ENCODE results near the gene HSPA9. TPM values are rescaled to one million over a fixed set of nuclear protein-coding genes. Genes with fewer than 3 reads are reported as not detected.

The HSPA9 gene
- total and polyA plus RNA-seq, 2 of the 13 experiments (the other 11 are each of a cell fraction or from before 2014, with no cell fraction given): 165 to 478 TPM

DNA sequence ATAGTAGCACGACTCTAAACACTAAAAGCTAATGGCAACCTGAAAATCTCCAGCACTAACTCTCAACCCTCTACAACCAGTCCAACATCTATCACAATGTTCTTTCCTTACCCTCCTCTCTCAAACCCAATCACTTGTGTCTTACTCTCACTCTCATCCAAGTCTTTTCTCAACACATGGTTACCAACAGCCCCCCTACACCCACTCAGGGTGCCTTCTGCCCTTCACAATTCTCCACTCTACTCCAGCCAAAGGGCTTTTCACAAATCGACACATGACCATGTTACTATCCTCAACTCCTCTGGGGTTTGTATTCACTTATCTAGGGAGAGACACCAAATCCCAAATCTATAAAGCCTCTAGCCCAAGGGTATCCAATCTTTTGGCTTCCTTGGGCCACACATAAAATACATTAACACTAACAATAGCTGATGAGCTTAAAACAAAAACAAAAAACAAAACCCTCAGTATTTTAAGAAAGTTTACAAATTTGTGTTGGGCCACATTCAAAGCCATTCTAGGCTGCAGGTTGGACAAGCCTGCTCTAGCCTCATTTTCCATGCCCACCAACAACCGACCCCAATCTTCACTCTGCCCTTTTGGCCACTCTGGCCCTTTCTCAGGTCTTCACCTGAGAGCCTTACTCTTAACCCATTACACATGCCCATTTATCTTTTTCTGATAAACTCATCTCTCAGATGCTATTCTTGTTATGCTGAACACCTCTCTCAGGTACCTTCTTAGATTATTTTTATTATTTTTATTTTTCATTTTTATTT lies 11.7 kb downstream of the HSPA9 start:
- Histone ChIP-seq H3K36me3 (replicated peaks in 1 of 2; ENCODE audit: control insufficient read depth in 1 of 2, insufficient read depth in 2 of 2, low read length in 2 of 2) (peaks cover 33 to 92% of the 10 kb centered on the region in 2 experiments), H3K27me3 (ENCODE audit: control insufficient read depth in 1 of 2, insufficient read depth in 2 of 2, low read length in 2 of 2) (no peaks in the 10 kb centered on the region), H3K4me3 (replicated peaks in 1 of 3; ENCODE audit: insufficient read depth in 1 of 3, low read depth in 2 of 3, low read length in 3 of 3) (no peak overlapping the region), H4K20me1 (ENCODE audit: insufficient read depth, low read length) (peaks cover 23% of the 10 kb centered on the region; the same call in 1 of the 2 replicates), H2AFZ (ENCODE audit: low read length) (no peak overlapping the region), H3K4me1 (ENCODE audit: insufficient read depth, low read length) (peaks cover 27% of the 10 kb centered on the region), H3K79me2 (ENCODE audit: insufficient read depth, low read length) (peaks cover 56% of the 10 kb centered on the region), H3K4me2 (ENCODE audit: low read depth, low read length) (no peak overlapping the region), H3K27ac (ENCODE audit: extremely low read length, insufficient read depth, low read length) (no peak overlapping the region), H3K9ac (ENCODE audit: insufficient read depth, low read depth, low read length) (no peak overlapping the region), H3K9me3 (ENCODE audit: low read length) (no peaks in the 10 kb centered on the region)
- TF ChIP-seq RBFOX2 (IDR thresholded peaks at IDR 0.05; ENCODE audit: low read depth, low read length) (peak; percentile 38; the same call in 1 of the 2 replicates), RBM22 (optimal IDR thresholded peaks at IDR 0.05; ENCODE audit: low read length) (peak; percentile 23), AHR (CRISPR knock-in tag; IDR thresholded peaks at IDR 0.05) (no peak), POLR2AphosphoS2 (IDR thresholded peaks at IDR 0.05; ENCODE audit: low read depth, low read length) (peak; percentile 27; the same call in 1 of the 2 replicates)
- TF ChIP-seq, protein P1, sequence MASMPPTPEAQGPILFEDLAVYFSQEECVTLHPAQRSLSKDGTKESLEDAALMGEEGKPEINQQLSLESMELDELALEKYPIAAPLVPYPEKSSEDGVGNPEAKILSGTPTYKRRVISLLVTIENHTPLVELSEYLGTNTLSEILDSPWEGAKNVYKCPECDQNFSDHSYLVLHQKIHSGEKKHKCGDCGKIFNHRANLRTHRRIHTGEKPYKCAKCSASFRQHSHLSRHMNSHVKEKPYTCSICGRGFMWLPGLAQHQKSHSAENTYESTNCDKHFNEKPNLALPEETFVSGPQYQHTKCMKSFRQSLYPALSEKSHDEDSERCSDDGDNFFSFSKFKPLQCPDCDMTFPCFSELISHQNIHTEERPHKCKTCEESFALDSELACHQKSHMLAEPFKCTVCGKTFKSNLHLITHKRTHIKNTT (CRISPR knock-in tag; IDR thresholded peaks at IDR 0.05): no peak
- TF ChIP-seq, protein P2, sequence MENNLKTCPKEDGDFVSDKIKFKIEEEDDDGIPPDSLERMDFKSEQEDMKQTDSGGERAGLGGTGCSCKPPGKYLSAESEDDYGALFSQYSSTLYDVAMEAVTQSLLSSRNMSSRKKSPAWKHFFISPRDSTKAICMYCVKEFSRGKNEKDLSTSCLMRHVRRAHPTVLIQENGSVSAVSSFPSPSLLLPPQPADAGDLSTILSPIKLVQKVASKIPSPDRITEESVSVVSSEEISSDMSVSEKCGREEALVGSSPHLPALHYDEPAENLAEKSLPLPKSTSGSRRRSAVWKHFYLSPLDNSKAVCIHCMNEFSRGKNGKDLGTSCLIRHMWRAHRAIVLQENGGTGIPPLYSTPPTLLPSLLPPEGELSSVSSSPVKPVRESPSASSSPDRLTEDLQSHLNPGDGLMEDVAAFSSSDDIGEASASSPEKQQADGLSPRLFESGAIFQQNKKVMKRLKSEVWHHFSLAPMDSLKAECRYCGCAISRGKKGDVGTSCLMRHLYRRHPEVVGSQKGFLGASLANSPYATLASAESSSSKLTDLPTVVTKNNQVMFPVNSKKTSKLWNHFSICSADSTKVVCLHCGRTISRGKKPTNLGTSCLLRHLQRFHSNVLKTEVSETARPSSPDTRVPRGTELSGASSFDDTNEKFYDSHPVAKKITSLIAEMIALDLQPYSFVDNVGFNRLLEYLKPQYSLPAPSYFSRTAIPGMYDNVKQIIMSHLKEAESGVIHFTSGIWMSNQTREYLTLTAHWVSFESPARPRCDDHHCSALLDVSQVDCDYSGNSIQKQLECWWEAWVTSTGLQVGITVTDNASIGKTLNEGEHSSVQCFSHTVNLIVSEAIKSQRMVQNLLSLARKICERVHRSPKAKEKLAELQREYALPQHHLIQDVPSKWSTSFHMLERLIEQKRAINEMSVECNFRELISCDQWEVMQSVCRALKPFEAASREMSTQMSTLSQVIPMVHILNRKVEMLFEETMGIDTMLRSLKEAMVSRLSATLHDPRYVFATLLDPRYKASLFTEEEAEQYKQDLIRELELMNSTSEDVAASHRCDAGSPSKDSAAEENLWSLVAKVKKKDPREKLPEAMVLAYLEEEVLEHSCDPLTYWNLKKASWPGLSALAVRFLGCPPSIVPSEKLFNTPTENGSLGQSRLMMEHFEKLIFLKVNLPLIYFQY (CRISPR knock-in tag; IDR thresholded peaks at IDR 0.05; ENCODE audit: borderline replicate concordance): no peak
- 96% methylated on average over 3 of the region's 3 CpGs for WGBS (ENCODE audit: low lambda C conversion rate)
- POLR2A ChIA-PET: interaction anchor here (1.5 kb wide), 1 partner anchor 10 kb away, joined by 4 read pairs; no protein-coding TSS in a partner anchor
- DNase-seq (ENCODE audit: low spot score): no peak
- CTCF ChIA-PET (ENCODE audit: low intra/inter-chr PET ratio, low total read pairs): no interaction called here
- no TSS peak for BruUV-seq (replicated peaks)
- no peak for ATAC-seq
- in situ Hi-C loops (cut with HindIII; ENCODE audit: extremely low pct_ligation_motif_present, low pct_unique_long_range_greater_than_20kb): no loop called here
- intact Hi-C loops (cut with micrococcal nuclease; ENCODE audit: unreplicated experiment): no loop called here
- no peak for FAIRE-seq
